ENCODE measurements around the gene KDF1. TPM values are rescaled to one million over a fixed set of nuclear protein-coding genes. Genes with fewer than 3 reads are reported as not detected.
"Not testable (repeated sequence)": the region's sequence is repeated elsewhere in the genome, so short reads cannot be mapped to it uniquely, and the experiment has no call there.

The KDF1 gene
- total and polyA plus RNA-seq, 4 donors, result 6.6 to 12.5 (median 8.8) TPM

GRCh38 chr1:26949266-26949925 is 10.9 kb downstream of the KDF1 start:
- no peak for ATAC-seq (ENCODE audit: insufficient read depth, low FRiP score)
- Histone ChIP-seq H3K36me3 (ENCODE audit: control insufficient read depth in 4 of 4, insufficient read depth in 4 of 4, low read length in 4 of 4) (peaks cover 5 to 30% (median 10%) of the 10 kb centered on the region in 4 donors), H3K27me3 (ENCODE audit: control insufficient read depth in 3 of 3, insufficient read depth in 3 of 3, low read length in 2 of 3) (no peaks in the 10 kb centered on the region), H3K4me1 (ENCODE audit: control insufficient read depth in 5 of 5, insufficient read depth in 5 of 5, low read length in 5 of 5) (no peaks in the 10 kb centered on the region), H3K9me3 (ENCODE audit: control insufficient read depth in 4 of 4, insufficient read depth in 3 of 4, low read length in 3 of 4) (no peaks in the 10 kb centered on the region), H3K4me3 (no peak overlapping the region), H3K9ac (ENCODE audit: insufficient read depth in 1 of 2, low read length in 2 of 2) (no peak overlapping the region), H3K27ac (ENCODE audit: low read depth in 1 of 2, low read length in 1 of 2) (no peak overlapping the region)
- 82% methylated on average over 1 of the region's 1 CpG for WGBS, 2 donors
- peak in 2 of 3 donors; percentile 15 to 17 for DNase-seq
- TF ChIP-seq, protein P1, sequence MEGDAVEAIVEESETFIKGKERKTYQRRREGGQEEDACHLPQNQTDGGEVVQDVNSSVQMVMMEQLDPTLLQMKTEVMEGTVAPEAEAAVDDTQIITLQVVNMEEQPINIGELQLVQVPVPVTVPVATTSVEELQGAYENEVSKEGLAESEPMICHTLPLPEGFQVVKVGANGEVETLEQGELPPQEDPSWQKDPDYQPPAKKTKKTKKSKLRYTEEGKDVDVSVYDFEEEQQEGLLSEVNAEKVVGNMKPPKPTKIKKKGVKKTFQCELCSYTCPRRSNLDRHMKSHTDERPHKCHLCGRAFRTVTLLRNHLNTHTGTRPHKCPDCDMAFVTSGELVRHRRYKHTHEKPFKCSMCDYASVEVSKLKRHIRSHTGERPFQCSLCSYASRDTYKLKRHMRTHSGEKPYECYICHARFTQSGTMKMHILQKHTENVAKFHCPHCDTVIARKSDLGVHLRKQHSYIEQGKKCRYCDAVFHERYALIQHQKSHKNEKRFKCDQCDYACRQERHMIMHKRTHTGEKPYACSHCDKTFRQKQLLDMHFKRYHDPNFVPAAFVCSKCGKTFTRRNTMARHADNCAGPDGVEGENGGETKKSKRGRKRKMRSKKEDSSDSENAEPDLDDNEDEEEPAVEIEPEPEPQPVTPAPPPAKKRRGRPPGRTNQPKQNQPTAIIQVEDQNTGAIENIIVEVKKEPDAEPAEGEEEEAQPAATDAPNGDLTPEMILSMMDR (IDR thresholded peaks at IDR 0.05; ENCODE audit: control extremely low read depth, extremely low read depth), result no peak

GRCh38 chr1:26948725-26949057 is 11.6 kb downstream of the KDF1 start:
- WGBS, 2 donors, result 92% methylated on average over 15 to 16 of the region's 16 CpGs
- H3K4me3 ChIP-seq; H3K4me1 ChIP-seq (ENCODE audit: control insufficient read depth in 5 of 5, insufficient read depth in 5 of 5, low read length in 5 of 5); H3K27me3 ChIP-seq (ENCODE audit: control insufficient read depth in 3 of 3, insufficient read depth in 3 of 3, low read length in 2 of 3); DNase-seq; H3K9ac ChIP-seq (ENCODE audit: insufficient read depth in 1 of 2, low read length in 2 of 2); H3K27ac ChIP-seq (ENCODE audit: low read depth in 1 of 2, low read length in 1 of 2); H3K9me3 ChIP-seq (ENCODE audit: control insufficient read depth in 4 of 4, insufficient read depth in 3 of 4, low read length in 3 of 4); ATAC-seq (ENCODE audit: insufficient read depth, low FRiP score): not testable (repeated sequence)
- peaks cover 6 to 34% (median 10%) of the 10 kb centered on the region in 4 donors for H3K36me3 ChIP-seq (ENCODE audit: control insufficient read depth in 4 of 4, insufficient read depth in 4 of 4, low read length in 4 of 4)

DNA sequence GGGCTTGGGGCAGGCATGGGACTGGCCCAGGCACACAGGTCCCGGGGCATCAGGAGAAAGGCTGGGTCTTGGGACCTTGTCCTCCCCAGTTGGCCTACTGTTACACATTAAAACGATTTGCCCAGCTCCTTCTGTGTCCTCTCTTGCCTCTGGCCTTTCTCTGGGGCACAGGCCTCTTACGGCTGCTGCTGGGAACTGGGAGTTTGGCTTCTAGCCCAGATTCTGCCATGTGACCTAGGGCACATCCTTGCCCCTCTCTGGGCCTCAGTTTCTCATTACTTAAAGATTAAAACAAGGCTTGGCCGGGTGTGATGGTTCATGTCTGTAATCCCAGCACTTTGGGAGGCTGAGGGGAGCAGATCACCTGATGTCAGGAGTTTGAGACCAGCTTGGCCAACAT is 14.0 kb downstream of the KDF1 start:
- DNase-seq (no peak), ATAC-seq (ENCODE audit: insufficient read depth, low FRiP score) (no peak)
- no peaks in the 10 kb centered on the region for H3K9me3 ChIP-seq (ENCODE audit: control insufficient read depth in 4 of 4, insufficient read depth in 3 of 4, low read length in 3 of 4)
- no peaks in the 10 kb centered on the region for H3K4me1 ChIP-seq (ENCODE audit: control insufficient read depth in 5 of 5, insufficient read depth in 5 of 5, low read length in 5 of 5)
- peaks cover 20 to 49% (median 22%) of the 10 kb centered on the region in 4 donors for H3K36me3 ChIP-seq (ENCODE audit: control insufficient read depth in 4 of 4, insufficient read depth in 4 of 4, low read length in 4 of 4)
- no peaks in the 10 kb centered on the region for H3K27me3 ChIP-seq (ENCODE audit: control insufficient read depth in 3 of 3, insufficient read depth in 3 of 3, low read length in 2 of 3)
- TF ChIP-seq, protein P1 (IDR thresholded peaks at IDR 0.05; ENCODE audit: control extremely low read depth, extremely low read depth), result no peak
- 78 to 90% methylated on average over 4 of the region's 4 CpGs for WGBS, 2 donors
- no peak overlapping the region for H3K9ac ChIP-seq (ENCODE audit: insufficient read depth in 1 of 2, low read length in 2 of 2)
- H3K27ac ChIP-seq (ENCODE audit: low read depth in 1 of 2, low read length in 1 of 2), result no peak overlapping the region
- no peak overlapping the region for H3K4me3 ChIP-seq

- Histone ChIP-seq H3K4me3 (no peak overlapping the region), H3K27ac (ENCODE audit: low read depth in 1 of 2, low read length in 1 of 2) (no peak overlapping the region), H3K9me3 (ENCODE audit: control insufficient read depth in 4 of 4, insufficient read depth in 3 of 4, low read length in 3 of 4) (no peaks in the 10 kb centered on the region), H3K27me3 (ENCODE audit: control insufficient read depth in 3 of 3, insufficient read depth in 3 of 3, low read length in 2 of 3) (no peaks in the 10 kb centered on the region), H3K36me3 (ENCODE audit: control insufficient read depth in 4 of 4, insufficient read depth in 4 of 4, low read length in 4 of 4) (peaks cover 20 to 48% (median 23%) of the 10 kb centered on the region in 4 donors), H3K4me1 (ENCODE audit: control insufficient read depth in 5 of 5, insufficient read depth in 5 of 5, low read length in 5 of 5) (no peaks in the 10 kb centered on the region), H3K9ac (ENCODE audit: insufficient read depth in 1 of 2, low read length in 2 of 2) (no peak overlapping the region)
- 88% methylated on average over 8 of the region's 8 CpGs for WGBS, 2 donors
- ATAC-seq (ENCODE audit: insufficient read depth, low FRiP score) (no peak), DNase-seq (no peak)
- TF ChIP-seq, protein P1 (IDR thresholded peaks at IDR 0.05; ENCODE audit: control extremely low read depth, extremely low read depth), result no peak
Observed at GRCh38 chr1:26945728-26946127, 14.5 kb downstream of the KDF1 start.
